ENCODE data around the gene PRKD1.

DNA sequence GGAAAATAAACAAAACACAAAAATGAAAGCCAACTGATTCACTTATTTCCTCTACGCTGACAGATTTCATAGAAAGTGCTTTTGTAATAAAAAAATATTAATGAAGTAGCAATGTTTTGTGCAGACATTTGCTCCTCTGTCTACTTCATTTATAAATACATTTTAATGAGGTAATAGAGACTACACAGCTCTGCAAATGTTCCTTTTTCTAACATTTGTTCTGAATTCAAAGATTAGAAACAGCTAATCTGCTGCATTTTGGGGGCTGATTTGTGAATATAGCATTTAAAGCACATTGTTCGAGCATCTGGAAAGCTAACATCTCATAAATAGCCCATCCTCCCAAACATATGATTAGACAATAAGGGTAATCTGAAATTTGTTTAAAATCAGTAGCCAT, 97.8 kb downstream of the PRKD1 start:
- TF ChIP-seq ARNT (IDR thresholded peaks at IDR 0.05) (no peak), SP1 (IDR thresholded peaks at IDR 0.05) (no peak), BHLHE40 (IDR thresholded peaks at IDR 0.05; ENCODE audit: borderline replicate concordance) (no peak), HDGF (IDR thresholded peaks at IDR 0.05; ENCODE audit: borderline replicate concordance) (no peak), FOXK2 (IDR thresholded peaks at IDR 0.05) (no peak), ZNF384 (IDR thresholded peaks at IDR 0.05) (no peak), FOXA1 (IDR thresholded peaks at IDR 0.05) (no peak)

All from HEK293T (cell line).